ENCODE data around the gene CEP164. TPM values are rescaled to one million over a fixed set of nuclear protein-coding genes. Genes with fewer than 3 reads are reported as not detected.

Gene CEP164
- 22.2 TPM for total RNA-seq (2021; ENCODE audit: unreplicated experiment)
- 12.2 and 13.8 TPM in 2 replicates for polyA plus RNA-seq (2012)
- Bru-seq, nascent RNA: percentile 76 among the genes with signal in this experiment
- percentile 69 among the genes with signal in this experiment for BruChase-seq, experiment 1, labeled RNA remaining after a 6-hour chase
- percentile 74 among the genes with signal in this experiment for BruChase-seq, experiment 2, labeled RNA remaining after a 2-hour chase
- long read RNA-seq, partial matches to known transcripts: 2 of 17 reads
- long read RNA-seq, other reads (novel, unspliced or antisense): 12 of 17 reads

DNA sequence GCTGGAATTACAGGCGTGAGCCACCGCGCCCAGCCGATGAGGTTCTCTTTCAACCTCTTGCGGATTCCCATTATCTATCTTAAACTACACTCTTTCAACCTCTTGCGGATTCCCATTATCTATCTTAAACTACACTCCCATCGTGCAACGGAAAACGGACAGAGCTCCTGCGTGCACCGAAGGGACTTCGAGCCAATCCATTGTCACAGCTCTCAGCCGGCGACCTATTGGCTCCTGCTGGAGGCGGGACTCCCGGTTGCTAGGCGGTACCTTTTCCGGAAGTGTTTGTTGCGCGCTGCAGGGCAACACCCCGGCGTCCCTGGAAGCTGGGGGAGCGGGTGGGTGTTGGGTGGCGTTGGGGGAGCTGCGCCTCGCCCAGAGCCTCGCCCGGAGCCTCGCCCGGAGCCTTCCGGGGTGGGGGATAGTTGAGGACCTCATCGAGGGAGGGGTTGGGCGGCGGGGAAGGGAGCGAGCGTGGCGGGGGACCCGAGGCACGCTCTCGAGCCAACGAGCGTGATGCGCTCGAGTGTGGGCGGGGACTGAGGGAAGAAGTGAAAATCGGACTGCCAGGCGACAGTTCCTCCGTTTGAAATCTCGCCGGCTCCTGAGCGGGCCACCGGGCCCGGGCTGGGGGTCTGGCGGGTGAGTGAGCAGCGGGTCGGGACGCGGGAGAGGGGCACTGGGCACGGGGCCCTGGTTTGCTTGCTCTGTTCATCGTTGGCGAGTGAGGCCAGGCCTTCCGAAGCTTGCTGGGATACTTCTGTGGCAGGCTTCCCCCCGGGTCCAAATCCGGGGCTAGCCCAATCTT, at the start of gene CEP164:
Gene CEP164 (plus strand): TSS at position 288 of the 808 bp plus-strand sequence. CDS start 10,733 bp downstream, outside the sequence.
- peak; percentile 91 for DNase-seq (ENCODE audit: low read depth, low spot score)
- peak; percentile 97 for ATAC-seq
- ChIA-PET CTCF (interaction anchor here (1.5 kb wide), 1 partner anchor 95 kb away, joined by 4 read pairs; the partner anchor contains the start of genes PCSK7 and RNF214), RAD21 (ENCODE audit: low non-redundant PET in 1 of 2, low total read pairs in 2 of 2, uncharacterized antibody in 2 of 2, unreplicated experiment in 2 of 2) (no interaction called here), POLR2A (interaction anchor here (0.8 to 1.2 kb wide), 4 partner anchors 12 to 106 kb away, joined by 3 to 10 read pairs (median 4); partner anchors contain the start of gene BACE1)
- no peak within 1 kb of the TSS for H2AFZ ChIP-seq (ENCODE audit: low read depth, low read length, poor library complexity, severe bottlenecking)
- no peaks in the 10 kb centered on the region for H3K9me3 ChIP-seq (ENCODE audit: control insufficient read depth in 1 of 2, insufficient read depth in 1 of 2, low read depth in 1 of 2, low read length in 2 of 2)
- peak within 1 kb of the TSS; percentile 57 for H3K27ac ChIP-seq (ENCODE audit: low read depth, low read length)
- BruUV-seq (replicated peaks): no TSS peak
- H3K36me3 ChIP-seq (ENCODE audit: control insufficient read depth in 1 of 2, insufficient read depth in 2 of 2, low read length in 2 of 2): no peaks in the 10 kb centered on the region
- no peaks in the 10 kb centered on the region for H3K9me2 ChIP-seq (ENCODE audit: insufficient read depth)
- peaks cover 0 to 23% of the 10 kb centered on the region in 2 experiments; a peak in 2 of 4 replicates for H3K4me1 ChIP-seq (ENCODE audit: control insufficient read depth in 1 of 2, insufficient read depth in 2 of 2, low read length in 2 of 2)
- peak within 1 kb of the TSS; percentile 77 to 90 for H3K4me3 ChIP-seq (replicated peaks in 1 of 2; ENCODE audit: low read depth in 1 of 2, low read length in 2 of 2)
- H3K9ac ChIP-seq (ENCODE audit: low read length): peak within 1 kb of the TSS; percentile 79
- no peaks in the 10 kb centered on the region for H3K27me3 ChIP-seq (ENCODE audit: insufficient read depth, low read length)
- peak within 1 kb of the TSS; percentile 77 for H3K4me2 ChIP-seq (ENCODE audit: low read length)
- intact Hi-C loops (cut with micrococcal nuclease): no loop called here
- no peaks in the 10 kb centered on the region; the same call in 1 of the 2 replicates for H3K79me2 ChIP-seq (ENCODE audit: insufficient read depth, low read length)
- no peaks in the 10 kb centered on the region for H4K20me1 ChIP-seq (ENCODE audit: insufficient read depth)
- TF ChIP-seq CEBPB (IDR thresholded peaks at IDR 0.05; ENCODE audit: low read depth): no peak
- TF ChIP-seq ZFX (IDR thresholded peaks at IDR 0.05): peak; percentile 47; the same call in 1 of the 2 replicates
- peak; percentile 92 for TF ChIP-seq SP1 (IDR thresholded peaks at IDR 0.05; ENCODE audit: low read depth)
- TF ChIP-seq YY1 (IDR thresholded peaks at IDR 0.05; ENCODE audit: extremely low read depth, insufficient replicate concordance, low read depth, low read length): peak; percentile 33
- TF ChIP-seq ZNF274 (IDR thresholded peaks at IDR 0.05; ENCODE audit: low read depth, low read length): no peak
- no peak for TF ChIP-seq POLR2A (IDR thresholded peaks at IDR 0.05; ENCODE audit: borderline replicate concordance, extremely low read depth, insufficient read depth, insufficient read length)
- no peak for TF ChIP-seq FOSL1 (IDR thresholded peaks at IDR 0.05; ENCODE audit: low read depth)
- no peak for TF ChIP-seq EZH2phosphoT487 (IDR thresholded peaks at IDR 0.05; ENCODE audit: borderline replicate concordance)
- TF ChIP-seq, protein P1, sequence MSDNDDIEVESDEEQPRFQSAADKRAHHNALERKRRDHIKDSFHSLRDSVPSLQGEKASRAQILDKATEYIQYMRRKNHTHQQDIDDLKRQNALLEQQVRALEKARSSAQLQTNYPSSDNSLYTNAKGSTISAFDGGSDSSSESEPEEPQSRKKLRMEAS (IDR thresholded peaks at IDR 0.05): peak; percentile 69
- TF ChIP-seq, protein P2, sequence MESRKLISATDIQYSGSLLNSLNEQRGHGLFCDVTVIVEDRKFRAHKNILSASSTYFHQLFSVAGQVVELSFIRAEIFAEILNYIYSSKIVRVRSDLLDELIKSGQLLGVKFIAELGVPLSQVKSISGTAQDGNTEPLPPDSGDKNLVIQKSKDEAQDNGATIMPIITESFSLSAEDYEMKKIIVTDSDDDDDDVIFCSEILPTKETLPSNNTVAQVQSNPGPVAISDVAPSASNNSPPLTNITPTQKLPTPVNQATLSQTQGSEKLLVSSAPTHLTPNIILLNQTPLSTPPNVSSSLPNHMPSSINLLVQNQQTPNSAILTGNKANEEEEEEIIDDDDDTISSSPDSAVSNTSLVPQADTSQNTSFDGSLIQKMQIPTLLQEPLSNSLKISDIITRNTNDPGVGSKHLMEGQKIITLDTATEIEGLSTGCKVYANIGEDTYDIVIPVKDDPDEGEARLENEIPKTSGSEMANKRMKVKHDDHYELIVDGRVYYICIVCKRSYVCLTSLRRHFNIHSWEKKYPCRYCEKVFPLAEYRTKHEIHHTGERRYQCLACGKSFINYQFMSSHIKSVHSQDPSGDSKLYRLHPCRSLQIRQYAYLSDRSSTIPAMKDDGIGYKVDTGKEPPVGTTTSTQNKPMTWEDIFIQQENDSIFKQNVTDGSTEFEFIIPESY (IDR thresholded peaks at IDR 0.05; ENCODE audit: extremely low read depth, insufficient replicate concordance, low read length): no peak
- peak; percentile 59 for TF ChIP-seq SIN3A (IDR thresholded peaks at IDR 0.05; ENCODE audit: low read depth)
- no peak for TF ChIP-seq RAD21 (IDR thresholded peaks at IDR 0.05; ENCODE audit: low read depth)
- no peak for TF ChIP-seq SRF (IDR thresholded peaks at IDR 0.05; ENCODE audit: low read depth)
- peak; percentile 80 for TF ChIP-seq ELF1 (IDR thresholded peaks at IDR 0.05; ENCODE audit: borderline replicate concordance, low read depth)
- TF ChIP-seq TCF7L2 (IDR thresholded peaks at IDR 0.05; ENCODE audit: borderline replicate concordance, extremely low read depth, insufficient read depth, insufficient read length): peak; percentile 15
- TF ChIP-seq POLR2AphosphoS5 (IDR thresholded peaks at IDR 0.05; ENCODE audit: low read depth, low read length): peak; percentile 70
- peak; percentile 68; the same call in 1 of the 2 replicates for TF ChIP-seq EGR1 (IDR thresholded peaks at IDR 0.05; ENCODE audit: low read depth)
- TF ChIP-seq EZH2 (IDR thresholded peaks at IDR 0.05): no peak
- no peak for TF ChIP-seq JUND (IDR thresholded peaks at IDR 0.05)
- TF ChIP-seq CBX3 (IDR thresholded peaks at IDR 0.05; ENCODE audit: low read depth): peak; percentile 13; the same call in 1 of the 2 replicates
- TF ChIP-seq, protein P3, sequence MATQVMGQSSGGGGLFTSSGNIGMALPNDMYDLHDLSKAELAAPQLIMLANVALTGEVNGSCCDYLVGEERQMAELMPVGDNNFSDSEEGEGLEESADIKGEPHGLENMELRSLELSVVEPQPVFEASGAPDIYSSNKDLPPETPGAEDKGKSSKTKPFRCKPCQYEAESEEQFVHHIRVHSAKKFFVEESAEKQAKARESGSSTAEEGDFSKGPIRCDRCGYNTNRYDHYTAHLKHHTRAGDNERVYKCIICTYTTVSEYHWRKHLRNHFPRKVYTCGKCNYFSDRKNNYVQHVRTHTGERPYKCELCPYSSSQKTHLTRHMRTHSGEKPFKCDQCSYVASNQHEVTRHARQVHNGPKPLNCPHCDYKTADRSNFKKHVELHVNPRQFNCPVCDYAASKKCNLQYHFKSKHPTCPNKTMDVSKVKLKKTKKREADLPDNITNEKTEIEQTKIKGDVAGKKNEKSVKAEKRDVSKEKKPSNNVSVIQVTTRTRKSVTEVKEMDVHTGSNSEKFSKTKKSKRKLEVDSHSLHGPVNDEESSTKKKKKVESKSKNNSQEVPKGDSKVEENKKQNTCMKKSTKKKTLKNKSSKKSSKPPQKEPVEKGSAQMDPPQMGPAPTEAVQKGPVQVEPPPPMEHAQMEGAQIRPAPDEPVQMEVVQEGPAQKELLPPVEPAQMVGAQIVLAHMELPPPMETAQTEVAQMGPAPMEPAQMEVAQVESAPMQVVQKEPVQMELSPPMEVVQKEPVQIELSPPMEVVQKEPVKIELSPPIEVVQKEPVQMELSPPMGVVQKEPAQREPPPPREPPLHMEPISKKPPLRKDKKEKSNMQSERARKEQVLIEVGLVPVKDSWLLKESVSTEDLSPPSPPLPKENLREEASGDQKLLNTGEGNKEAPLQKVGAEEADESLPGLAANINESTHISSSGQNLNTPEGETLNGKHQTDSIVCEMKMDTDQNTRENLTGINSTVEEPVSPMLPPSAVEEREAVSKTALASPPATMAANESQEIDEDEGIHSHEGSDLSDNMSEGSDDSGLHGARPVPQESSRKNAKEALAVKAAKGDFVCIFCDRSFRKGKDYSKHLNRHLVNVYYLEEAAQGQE (IDR thresholded peaks at IDR 0.05; ENCODE audit: low read depth): no peak
